ENCODE data around the gene FHIT.
"Not testable (repeated sequence)": the region's sequence is repeated elsewhere in the genome, so short reads cannot be mapped to it uniquely, and the experiment has no call there.

Gene FHIT

DNA sequence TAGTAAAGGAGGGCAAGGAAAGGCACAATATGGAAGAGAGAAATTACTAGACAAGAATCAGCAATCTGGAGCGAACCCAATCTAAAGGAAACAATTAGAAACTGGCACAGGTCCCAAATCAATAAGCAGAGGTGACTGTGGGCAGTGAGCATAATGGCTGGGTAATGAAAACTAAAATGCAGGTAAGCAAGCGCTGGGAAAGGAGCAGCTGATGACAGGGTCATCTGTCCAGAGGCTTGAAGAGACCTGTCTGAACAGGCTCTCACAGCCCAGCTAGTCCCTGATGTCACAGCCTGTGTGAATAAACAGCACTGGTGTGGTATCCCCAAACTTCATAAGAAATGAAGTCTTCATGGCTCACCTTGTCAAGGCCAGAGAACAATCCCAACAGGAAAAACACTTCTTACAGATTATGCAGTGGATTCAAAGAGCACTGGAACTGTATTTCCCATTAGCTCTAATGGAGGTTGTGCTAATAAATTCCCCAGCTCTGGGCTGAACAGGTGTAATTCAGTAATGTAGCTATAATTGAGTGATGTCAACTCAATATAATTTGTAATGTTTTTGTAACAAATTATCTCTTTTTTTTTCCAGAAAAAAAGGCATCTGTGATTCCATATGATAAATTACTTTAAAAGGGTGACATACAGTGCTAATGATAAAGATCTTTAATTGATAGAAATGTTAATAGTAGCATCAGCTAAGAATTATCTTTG lies 197.3 kb downstream of the FHIT start:
- DNase-seq = no peak

DNA sequence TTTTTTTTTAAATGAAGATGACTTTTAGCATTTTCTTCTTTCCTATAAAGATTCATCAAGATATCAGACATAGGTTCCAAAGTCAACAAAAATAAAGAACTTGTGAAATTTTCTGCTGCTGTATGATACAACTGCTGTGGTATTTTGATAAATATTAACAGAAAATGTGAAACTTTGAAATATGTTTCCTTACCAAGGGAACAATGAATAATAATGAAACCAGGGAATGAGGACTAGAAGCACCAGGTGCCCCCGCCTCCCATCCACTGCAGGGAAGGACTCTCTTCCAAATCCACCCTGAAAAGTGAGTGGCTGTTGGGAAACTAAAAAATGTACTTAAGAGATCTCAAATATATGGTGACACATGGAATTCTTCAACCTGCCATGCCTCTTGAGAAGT lies 198.4 kb downstream of the FHIT start:
- DNase-seq = no peak

DNA sequence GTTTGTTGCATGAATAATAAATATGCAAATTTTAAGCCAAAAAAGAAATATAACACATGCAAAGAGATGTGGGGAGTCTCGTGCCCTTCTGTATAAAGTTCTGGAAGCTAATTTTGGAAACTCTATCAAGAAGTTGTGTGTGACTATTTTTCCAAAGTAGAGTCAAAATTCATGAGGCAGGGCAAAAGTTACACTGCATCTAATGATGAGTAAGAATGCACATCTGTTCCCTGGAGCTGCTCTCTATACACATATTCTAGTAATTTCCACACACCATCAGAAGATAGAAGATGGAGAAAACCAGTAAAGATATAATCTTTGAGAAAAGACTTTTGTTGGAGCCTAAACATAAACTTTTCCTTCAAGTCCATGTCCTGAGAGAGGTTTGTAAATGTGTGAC lies 199.6 kb downstream of the FHIT start:
- no peak for DNase-seq

DNA sequence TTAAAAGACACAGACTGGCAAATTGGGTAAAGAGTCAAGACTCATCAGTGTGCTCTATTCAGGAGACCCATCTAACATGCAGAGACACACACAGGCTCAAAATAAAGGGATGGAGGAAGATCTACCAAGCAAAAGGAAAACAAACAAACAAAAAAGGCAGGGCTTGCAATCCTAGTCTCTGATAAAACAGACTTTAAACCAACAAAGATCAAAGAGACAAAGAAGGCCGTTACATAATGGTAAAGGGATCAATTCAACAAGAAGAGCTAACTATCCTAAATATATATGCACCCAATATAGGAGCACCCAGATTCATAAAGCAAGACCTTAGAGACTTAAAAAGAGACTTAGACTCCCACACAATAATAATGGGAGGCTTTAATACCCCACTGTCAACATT lies 206.1 kb downstream of the FHIT start:
- DNase-seq = not testable (repeated sequence)

DNA sequence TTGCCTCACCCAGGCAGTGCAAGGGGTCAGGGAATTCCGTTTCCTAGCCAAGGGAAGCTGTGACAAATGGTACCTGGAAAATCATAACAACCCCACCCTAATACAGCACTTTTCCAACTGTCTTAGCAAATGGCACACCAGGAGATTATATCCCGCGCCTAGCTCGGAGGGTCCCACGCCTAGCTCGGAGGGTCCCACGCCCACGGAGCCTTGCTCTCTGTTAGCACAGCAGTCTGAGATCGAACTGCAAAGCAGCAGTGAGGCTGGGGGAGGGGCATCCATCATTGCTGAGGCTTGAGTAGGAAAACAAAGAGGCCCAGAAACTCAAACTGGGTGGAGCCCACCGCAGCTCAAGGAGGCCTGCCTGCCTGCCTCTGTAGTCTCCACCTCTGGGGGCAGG lies 208.1 kb downstream of the FHIT start:
- no peak for DNase-seq

DNA sequence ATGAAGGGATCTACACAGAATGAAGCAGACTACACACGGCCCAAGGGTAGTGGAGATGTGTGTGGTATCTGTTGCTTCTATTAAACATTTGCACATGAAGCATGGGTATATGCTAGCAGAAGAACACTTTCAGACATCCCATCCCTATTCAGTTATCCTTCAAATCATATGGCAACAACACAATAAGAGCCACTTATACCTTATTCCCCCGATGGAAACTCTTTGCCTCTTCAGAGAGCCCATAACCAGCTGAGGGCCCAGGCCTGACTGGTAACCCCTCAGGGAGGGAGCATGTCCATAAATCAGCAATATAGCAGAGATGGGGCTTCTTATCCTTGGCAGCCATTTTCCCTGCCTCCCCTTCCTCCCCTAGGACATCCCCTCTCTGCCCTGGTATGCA lies 210.6 kb downstream of the FHIT start:
- no peak for DNase-seq

DNA sequence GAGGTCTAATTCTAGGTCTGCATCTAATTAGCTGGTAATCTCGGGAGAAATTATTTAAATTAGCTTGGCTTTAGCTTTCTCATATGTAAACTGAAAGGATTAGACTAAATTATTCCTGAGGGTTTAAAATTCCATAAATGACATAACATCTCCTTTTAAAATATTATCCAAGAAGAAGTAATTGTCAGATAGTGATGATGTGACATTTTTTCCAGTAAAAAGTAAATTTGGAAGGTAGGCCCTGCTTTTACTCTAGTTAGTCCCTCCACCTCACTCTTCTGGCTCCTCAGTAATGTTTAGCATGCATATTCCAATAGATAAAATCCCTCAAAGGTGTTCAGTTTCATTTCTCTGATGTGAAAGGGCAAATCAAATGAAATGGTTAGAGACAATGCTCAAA lies 215.7 kb downstream of the FHIT start:
- DNase-seq = no peak

DNA sequence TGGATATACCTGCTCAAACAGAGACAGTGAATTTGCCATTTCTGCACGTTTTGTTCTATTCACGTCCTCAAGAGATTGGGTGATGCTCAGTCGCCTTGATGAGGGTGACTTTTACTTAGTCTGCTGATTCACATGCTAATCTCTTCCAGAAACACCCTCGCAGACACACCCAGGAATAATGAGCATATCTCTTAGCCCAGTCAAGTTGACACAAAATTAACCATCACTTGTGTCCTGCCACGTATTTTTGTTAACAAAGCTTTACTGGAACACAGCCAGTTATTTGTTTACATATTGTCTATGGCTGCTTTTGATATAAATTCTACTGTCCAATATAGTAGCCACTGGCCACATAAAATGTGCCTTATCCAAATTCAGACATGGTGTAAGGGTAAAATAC lies 218.3 kb downstream of the FHIT start:
- no peak for DNase-seq

DNA sequence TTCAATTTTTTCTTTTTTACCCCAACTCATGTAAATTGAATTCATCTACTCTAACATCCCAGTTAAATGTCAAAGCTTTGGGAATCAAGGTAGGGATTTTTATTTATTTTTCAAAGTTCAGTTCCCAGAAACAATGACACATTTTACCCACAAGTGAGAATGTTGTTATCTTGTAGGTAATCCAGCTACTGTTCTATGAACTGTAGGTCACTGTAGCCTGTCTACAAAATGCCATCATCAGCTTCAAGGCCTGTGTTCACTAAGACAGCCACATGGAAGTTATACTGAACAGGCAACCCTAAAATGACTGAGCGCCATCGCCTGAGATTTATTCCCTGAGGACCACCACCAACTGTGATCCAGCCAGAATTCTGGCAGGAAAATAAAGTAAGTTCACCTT lies 219.7 kb downstream of the FHIT start:
- DNase-seq = no peak

DNA sequence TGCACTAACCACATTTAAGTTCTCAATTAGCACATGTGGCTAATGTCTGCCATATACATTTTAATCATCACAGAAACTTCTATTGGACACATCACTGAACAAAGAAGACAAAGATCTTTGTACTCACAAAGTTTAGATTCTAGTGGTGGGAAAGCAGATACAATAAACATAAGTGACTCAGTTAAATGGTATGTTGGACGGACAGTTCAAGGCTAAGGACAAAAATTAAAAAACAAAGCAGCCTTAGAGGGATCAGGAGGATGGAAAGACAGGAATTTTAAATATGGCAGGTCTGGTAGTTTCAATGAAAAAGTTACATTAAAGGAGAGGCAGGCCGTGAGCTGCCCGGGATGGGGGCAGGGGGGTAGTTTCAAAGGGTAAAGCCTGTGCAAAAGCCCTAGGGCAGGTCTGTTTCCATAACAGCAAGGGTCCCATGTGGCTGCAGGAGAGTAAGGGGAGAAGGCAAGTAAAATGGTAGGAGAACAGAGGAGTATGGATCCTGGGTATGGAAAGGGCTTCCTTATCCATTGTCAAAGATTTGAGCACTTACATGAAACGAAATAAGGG lies 220.7 kb downstream of the FHIT start:
- DNase-seq = no peak

DNA sequence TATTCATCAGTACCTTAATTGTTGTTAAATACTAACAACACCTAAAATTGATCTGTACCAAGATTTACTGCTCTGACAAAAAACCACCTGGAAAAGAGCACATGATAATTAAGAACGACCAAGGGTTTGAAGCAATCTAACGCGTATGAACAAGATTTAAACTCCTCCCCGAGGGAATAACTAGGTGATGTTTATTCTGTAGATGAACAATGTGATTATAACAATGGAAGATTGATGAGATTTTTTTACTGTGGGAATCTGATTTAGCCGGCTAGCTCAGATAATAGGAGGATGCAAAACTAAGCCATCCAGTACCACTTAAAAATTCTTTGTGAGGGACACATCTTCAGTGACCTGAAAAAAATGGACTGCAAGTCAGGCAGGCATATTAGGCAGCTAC lies 222.1 kb downstream of the FHIT start:
- no peak for DNase-seq

DNA sequence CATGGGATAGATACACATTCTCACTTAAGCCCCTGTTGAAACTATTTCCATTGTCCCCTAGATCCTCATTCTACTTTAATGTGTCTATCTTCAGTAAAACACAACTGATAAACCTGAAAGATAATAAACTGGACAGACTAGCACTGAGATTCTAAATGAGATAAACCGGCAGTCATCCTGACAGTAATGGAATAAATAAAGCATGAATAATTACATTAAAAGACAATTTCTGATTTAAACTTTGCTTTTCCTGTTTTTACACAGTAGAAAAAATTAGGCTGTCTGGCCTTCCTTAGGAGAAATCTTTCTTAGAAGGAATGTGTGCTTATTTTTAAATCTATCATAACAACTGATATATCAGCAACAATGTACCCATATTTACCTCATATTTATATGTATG lies 232.4 kb downstream of the FHIT start:
- DNase-seq = no peak

DNA sequence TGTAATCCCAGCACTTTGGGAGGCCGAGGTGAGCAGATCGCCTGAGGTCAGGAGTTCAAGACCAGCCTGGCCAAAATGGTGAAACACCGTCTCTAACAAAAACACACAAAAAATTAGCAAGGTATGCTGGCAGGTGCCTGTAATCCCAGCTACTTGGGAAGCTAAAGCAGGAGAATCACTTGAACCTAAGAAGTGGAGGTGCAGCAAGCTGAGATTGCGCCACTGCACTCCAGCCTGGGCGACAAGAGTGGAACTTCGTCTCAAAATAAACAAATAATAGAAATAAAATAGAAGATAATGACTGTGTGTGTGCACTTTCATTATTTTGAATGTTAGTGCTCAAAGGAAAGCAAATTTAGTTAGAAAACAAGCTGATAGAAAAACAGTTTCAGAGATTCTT lies 234.2 kb downstream of the FHIT start:
- DNase-seq = not testable (repeated sequence)

DNA sequence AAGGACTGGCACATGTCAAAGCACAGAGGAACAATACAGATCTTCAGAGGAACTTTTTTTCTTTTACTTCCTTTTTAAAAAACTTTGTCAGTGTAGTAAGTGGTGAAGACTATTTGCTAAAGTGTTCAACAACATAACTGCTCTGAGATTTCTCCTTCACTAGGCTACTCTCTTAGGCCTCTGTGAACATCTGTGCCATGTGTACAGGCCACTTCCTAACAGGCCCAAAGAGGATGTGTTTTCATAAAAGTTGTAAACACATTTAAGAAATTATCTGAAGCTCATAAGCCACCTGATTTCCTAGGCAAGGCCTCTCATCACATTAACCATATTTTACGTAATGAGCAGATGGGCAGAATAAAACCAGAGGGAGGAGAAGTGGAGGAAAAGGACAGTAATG lies 235.4 kb downstream of the FHIT start:
- DNase-seq = no peak

DNA sequence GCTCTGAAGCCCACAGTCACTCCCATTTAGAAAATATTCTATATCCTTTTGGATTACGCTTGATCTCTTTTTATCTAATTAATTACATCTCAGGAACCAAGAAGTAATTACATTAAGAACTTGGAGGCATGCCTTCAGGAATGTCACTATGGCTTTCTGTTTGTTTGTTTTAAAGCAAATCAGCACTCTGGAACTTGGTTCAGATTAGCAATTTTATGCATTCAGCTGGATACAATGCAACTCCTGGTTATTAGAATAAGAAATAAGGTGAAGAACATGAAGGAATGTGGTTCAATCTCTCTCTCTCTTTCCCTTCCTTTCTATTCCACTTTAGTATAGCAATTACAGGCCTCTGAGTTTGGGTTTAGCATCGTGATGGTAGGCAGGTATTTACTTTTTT lies 235.8 kb downstream of the FHIT start:
- no peak for DNase-seq

DNA sequence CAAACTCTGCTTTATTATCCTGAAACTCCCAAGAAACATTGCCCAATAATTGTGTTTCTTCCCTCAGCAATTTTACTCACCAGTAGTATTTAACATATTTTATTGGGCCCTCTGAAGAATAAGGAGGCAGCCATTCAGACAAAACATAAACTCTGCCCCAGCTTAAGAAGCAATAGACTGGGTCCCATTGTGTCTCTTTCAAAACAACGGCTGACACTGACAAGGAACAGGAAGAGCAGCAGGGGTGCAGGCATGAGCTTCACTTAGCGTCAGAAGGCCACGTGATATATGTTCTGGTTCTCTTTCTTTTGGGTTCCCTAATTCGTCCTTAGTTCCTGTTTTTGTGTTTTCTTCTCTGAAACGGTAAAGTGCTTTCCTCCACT lies 242.3 kb downstream of the FHIT start:
- no peak for DNase-seq

DNA sequence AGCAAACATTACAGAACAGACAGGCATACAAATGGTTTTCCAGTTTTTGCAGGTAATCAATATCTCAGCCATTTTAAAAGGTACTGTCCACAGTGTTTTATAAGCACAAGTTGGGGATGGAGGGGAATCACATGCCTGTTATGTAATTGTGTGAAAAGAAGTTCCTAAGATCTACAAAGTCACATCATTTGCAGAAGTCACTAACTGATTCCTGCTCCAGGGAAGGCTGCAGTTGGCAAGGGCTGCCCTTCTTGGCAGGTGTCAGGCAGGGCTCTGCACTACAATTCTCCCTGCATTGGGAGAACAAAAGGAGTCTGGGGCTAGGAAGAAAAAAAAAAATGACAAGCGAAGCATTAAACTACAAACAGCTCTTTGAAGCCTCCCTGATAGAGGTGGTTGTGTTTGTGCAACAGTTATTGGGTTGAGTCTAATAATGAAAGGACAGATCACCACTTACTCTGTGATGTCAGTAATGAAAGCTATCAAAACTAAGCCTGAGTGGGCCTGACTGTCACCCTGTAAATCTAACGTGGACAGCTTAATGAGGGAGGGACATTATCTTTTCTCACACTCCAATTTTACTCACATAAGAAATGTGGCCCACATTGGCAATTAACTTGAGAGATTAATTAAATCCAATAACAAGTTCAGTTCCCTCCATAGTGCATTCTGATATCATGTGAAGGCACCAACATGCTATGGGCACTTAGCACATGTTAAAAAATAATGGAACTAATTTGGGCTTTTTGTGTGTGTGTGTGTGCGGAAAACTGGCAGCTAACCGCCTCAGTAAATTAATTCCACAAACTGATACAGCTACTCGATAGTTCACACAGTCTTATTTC lies 242.9 kb downstream of the FHIT start:
- no peak for DNase-seq

DNA sequence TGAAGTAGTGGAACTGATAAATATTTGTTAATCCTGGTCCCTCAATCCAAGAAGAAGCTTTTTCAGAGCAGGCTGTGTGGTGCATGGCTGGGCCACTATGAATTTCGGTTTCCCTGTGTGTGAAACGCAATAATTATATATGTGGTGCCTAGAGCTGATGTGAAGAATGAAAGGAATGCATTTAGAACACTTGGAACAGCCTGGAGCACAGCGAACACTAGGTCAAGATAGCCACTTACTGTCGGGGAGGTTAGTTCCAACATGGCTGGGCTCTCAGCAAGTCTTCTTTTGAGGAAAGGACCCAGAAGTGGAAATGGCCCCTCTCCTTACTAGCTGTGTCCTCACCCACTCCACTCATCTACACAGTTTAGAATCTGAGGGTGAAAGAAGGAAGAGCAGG lies 245.7 kb downstream of the FHIT start:
- DNase-seq = no peak

DNA sequence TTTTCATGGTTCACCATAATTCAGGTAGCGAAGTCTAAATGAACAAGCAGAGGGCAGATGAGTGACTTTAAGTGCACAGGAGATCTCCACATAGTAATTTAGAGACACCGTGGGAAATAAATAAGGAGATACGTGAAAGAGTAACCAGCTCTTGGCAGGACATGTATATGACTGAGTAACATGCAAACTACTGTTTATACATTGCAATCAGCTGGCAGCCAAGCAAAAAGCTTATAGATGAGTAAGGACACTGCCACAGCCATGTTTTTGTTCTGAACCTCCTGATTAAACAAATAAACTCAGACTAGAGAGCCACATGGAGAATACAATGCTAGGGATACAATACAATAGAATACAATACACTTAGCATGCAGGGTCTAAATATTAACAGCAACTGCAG lies 252.4 kb downstream of the FHIT start:
- no peak for DNase-seq

DNA sequence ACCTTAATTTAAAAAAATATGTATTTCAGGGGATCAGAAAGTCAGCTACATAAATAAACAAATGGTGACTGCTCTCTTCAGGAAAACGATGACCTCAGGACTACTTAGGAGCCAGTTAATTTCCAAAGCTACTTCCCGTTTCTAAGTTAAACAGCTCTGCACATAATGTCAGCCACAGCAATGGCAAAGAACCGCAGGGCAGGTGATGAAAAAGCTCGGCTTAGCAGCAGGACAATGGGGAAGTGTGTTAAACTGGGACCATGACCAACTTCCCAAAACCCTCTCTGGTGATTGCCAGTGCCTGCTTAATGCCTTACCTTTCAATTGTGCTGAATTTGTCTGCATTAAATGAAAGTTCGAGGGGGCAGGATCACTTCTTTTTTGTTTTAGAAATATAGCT lies 258.9 kb downstream of the FHIT start:
- no peak for DNase-seq

DNA sequence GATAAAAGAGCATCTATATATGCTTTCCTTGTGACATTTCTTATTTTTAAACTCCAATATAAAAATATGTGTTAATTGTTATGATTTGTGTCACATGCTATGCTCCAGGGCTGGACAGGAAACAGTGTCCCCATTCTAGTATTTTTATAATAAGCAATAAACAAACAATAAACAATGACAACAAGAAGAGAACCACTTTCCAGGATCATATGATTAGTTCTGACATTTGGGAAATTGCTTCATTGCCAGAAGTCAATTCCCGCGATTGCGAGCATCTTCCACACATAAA lies 260.9 kb downstream of the FHIT start:
- DNase-seq = no peak

DNA sequence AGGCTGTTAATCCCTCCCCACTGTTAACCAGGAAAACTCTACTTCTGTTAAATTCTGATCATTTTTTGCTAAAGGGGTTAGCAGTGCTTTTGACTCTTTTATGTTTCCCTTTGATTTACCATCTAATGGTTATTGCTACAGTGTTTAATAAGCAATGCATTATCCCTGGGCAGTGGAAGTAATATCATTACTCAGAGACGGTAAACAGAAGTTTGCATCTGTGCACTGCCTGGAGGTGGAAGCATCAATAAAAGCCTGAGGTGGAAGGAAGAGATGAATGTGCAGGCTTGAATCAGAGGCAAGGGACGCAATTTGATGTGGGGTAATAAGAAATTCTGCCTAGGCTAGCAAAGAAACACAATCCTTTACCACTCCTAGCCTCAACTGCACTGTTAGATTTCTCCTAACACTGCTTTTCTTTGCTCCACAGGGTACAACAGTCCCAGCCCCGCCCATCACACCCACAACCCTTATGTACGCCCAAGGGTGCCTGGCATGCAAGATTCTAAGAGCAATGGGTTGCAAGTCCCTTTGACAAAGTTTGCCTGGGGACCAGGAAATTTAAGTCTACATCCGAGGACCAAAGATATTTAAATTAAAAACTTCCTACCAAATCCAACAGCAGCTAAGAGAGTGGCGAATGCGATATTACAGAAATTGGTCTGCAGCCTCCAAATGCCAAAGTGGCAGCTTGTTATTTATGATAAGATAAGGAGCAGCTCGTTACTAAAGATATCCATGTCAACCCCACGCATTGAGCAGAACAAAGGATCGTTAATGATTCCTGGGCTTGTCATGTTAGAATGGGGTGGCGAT lies 261.4 kb downstream of the FHIT start:
- DNase-seq = no peak

DNA sequence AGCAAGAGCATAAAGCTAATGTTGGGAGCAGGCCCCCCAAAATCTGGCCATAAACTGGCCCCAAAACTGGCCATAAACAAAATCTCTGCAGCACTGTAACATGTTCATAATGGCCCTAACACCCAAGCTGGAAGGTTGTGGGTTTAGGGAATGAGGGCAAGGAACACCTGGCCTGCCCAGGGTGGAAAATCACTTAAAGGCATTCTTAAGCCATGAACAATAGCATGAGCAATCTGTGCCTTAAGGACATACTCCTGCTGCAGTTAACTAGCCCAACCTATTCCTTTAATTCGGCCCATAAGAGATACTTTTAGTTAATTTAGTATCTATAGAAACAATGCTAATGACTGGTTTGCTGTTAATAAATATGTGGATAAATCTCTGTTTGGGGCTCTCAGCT lies 264.1 kb downstream of the FHIT start:
- DNase-seq = not testable (repeated sequence)

DNA sequence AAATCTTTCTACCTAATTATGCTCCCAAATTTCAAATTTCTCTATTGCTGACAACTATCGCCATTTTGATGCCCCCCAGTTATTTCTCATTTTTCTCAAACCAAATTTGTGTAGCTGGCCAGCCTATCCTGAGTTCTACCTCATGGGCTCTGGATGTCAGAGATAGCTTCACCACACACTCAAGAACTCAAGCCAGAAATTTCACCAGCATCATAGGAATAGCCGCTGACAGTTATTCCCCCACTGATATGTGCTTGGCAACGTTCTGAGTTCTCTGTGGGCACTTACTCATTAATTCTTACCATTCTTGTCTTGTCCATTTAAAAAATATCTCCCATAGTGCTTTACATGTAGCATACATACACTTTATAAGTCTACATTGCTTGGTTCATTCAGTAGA lies 264.7 kb downstream of the FHIT start:
- no peak for DNase-seq
